ENCODE measurements around the gene RAB11FIP3. TPM values are rescaled to one million over a fixed set of nuclear protein-coding genes. Genes with fewer than 3 reads are reported as not detected.

RAB11FIP3 gene
- total and polyA plus RNA-seq, 9 of the 15 experiments (the other 6 are each of a cell fraction or from before 2014, with no cell fraction given), result 0.46 to 13.1 (median 4.3) TPM

DNA sequence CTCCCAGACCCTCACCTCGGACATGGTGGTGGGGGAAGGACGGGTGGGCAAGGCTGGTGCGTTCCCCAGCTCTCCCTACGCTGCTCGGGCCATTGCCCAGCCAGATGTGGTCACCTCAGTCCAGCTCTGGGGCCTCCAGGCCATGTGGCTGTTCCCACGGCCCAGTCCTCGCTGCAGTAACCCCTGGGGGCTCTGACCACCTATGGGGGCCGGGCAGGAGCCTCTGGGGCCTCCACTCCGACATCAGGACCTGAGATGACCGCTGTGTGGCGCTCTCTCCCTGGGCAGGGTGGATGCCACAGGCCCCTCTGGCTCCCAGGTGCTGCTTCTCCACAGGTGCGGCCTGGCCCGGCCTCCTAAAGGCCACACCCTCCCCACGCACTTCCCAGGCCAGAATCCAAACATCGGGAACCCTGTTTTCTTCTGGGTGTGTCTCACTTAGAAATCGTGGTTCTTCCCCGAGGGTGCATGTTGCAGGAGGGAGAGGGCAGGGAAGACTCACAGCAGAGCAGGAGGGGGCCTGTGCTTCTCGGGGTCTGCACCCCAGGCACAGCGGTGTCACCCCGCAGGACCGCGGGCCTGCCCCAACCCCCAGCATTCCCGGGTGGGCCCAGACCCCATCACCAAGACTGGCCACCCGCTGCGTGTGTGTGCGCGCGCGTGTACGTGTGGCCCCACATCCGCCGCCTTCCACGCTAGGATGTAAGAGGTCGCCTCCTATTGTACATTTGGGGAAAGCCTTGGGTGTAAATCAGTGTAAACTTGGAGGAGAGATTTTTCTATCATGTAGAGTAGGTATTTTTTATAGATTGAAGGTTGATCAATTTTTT is 96.1 kb downstream of the RAB11FIP3 start:
- intact Hi-C loops (cut with micrococcal nuclease) (no loop called here), in situ Hi-C loops (cut with MboI) (no loop called here)
- Histone ChIP-seq H2AFZ (ENCODE audit: low read depth, low read length) (no peak overlapping the region), H3K79me2 (ENCODE audit: control insufficient read depth, insufficient read depth, low read length) (peaks cover 18% of the 10 kb centered on the region), H3K9me1 (ENCODE audit: control insufficient read depth, insufficient read depth, low read length) (no peaks in the 10 kb centered on the region), H3K4me1 (replicated peaks in 1 of 2; ENCODE audit: control insufficient read depth in 2 of 2, insufficient read depth in 2 of 2, low read length in 2 of 2) (peaks cover 15 to 74% of the 10 kb centered on the region in 2 experiments; a peak in 4 of 5 replicates), H4K20me1 (replicated peaks; ENCODE audit: control insufficient read depth, insufficient read depth, low read length) (peaks cover 3% of the 10 kb centered on the region; the same call in 1 of the 2 replicates), H3K9me3 (replicated peaks; ENCODE audit: control insufficient read depth, insufficient read depth, low read depth, low read length) (no peaks in the 10 kb centered on the region), H3K4me2 (ENCODE audit: insufficient read depth, low read length) (no peak overlapping the region), H3K4me3 (no peak overlapping the region), H3K27ac (ENCODE audit: extremely low read depth, low read depth, low read length) (no peak overlapping the region), H3K36me3 (ENCODE audit: control insufficient read depth, insufficient read depth, low read length) (peaks cover 11% of the 10 kb centered on the region; the same call in 2 of the 3 replicates), H3K27me3 (ENCODE audit: control insufficient read depth in 2 of 2, insufficient read depth in 2 of 2, low read length in 2 of 2) (no peaks in the 10 kb centered on the region), H3K9ac (ENCODE audit: insufficient read depth in 1 of 2, low read depth in 2 of 2, low read length in 2 of 2) (0 out of 4 replicates have a peak overlapping the region, but pooled peaks of 1 of the 2 experiments have one; percentile 39)
- no TSS peak for BruUV-seq (replicated peaks)
- no peak for DNase-seq (ENCODE audit: extremely low read depth in 1 of 4, low spot score in 3 of 4)
- CTCF ChIA-PET (ENCODE audit: low intra/inter-chr PET ratio), result no interaction called here
- no peak for FAIRE-seq
- TF ChIP-seq, protein P1, sequence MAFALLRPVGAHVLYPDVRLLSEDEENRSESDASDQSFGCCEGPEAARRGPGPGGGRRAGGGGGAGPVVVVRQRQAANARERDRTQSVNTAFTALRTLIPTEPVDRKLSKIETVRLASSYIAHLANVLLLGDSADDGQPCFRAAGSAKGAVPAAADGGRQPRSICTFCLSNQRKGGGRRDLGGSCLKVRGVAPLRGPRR (CRISPR knock-in tag; IDR thresholded peaks at IDR 0.05), result no peak
- TF ChIP-seq, protein P2, sequence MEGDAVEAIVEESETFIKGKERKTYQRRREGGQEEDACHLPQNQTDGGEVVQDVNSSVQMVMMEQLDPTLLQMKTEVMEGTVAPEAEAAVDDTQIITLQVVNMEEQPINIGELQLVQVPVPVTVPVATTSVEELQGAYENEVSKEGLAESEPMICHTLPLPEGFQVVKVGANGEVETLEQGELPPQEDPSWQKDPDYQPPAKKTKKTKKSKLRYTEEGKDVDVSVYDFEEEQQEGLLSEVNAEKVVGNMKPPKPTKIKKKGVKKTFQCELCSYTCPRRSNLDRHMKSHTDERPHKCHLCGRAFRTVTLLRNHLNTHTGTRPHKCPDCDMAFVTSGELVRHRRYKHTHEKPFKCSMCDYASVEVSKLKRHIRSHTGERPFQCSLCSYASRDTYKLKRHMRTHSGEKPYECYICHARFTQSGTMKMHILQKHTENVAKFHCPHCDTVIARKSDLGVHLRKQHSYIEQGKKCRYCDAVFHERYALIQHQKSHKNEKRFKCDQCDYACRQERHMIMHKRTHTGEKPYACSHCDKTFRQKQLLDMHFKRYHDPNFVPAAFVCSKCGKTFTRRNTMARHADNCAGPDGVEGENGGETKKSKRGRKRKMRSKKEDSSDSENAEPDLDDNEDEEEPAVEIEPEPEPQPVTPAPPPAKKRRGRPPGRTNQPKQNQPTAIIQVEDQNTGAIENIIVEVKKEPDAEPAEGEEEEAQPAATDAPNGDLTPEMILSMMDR (IDR thresholded peaks at IDR 0.05 in 2 of 3, conservative IDR thresholded peaks at IDR 0.05 in 1 of 3; ENCODE audit: insufficient read depth in 2 of 3, low read depth in 1 of 3, low read length in 3 of 3), result peak; percentile 27 to 32 (median 30); a peak in 4 of 6 replicates
- TF ChIP-seq, protein P3, sequence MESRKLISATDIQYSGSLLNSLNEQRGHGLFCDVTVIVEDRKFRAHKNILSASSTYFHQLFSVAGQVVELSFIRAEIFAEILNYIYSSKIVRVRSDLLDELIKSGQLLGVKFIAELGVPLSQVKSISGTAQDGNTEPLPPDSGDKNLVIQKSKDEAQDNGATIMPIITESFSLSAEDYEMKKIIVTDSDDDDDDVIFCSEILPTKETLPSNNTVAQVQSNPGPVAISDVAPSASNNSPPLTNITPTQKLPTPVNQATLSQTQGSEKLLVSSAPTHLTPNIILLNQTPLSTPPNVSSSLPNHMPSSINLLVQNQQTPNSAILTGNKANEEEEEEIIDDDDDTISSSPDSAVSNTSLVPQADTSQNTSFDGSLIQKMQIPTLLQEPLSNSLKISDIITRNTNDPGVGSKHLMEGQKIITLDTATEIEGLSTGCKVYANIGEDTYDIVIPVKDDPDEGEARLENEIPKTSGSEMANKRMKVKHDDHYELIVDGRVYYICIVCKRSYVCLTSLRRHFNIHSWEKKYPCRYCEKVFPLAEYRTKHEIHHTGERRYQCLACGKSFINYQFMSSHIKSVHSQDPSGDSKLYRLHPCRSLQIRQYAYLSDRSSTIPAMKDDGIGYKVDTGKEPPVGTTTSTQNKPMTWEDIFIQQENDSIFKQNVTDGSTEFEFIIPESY (CRISPR knock-in tag; IDR thresholded peaks at IDR 0.05), result peak; percentile 94
- peak; percentile 21 for TF ChIP-seq RBM22 (IDR thresholded peaks at IDR 0.05; ENCODE audit: low read depth, low read length, poor library complexity, severe bottlenecking)
- TF ChIP-seq, protein P4, sequence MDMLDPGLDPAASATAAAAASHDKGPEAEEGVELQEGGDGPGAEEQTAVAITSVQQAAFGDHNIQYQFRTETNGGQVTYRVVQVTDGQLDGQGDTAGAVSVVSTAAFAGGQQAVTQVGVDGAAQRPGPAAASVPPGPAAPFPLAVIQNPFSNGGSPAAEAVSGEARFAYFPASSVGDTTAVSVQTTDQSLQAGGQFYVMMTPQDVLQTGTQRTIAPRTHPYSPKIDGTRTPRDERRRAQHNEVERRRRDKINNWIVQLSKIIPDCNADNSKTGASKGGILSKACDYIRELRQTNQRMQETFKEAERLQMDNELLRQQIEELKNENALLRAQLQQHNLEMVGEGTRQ (CRISPR knock-in tag; IDR thresholded peaks at IDR 0.05), result no peak
- TF ChIP-seq HOXB6 (CRISPR knock-in tag; IDR thresholded peaks at IDR 0.05; ENCODE audit: borderline replicate concordance), result no peak
- TF ChIP-seq SMC3 (conservative IDR thresholded peaks at IDR 0.05; ENCODE audit: insufficient read depth, low read depth, low read length), result no peak
- no peak for TF ChIP-seq CBFA2T2 (conservative IDR thresholded peaks at IDR 0.05)
- POLR2A ChIA-PET, result interaction anchor here (1.4 kb wide), 1 partner anchor 23 kb away, joined by 4 read pairs; no protein-coding TSS in a partner anchor
- WGBS (ENCODE audit: insufficient coverage, low coverage, missing lambda C conversion rate), result 73% methylated on average over 26 of the region's 34 CpGs
- ATAC-seq, result no peak

Measured in K562 (cell line).